HL-60 (cell line): ENCODE results near the gene ASF1B.

ENCODE experiments used
- DNase-seq, 2 experiments: peaks; one replicate each; pipeline ENCODE4 v3.0.0-alpha.2; 2010 to 2020; ENCODE audit warnings: low read depth in 1 of 2, low spot score in 1 of 2
- H3K27ac ChIP-seq: fragments of 250-450 bp; sonication (Bioruptor Pico); replicated peaks from 2 replicates; pipeline ENCODE4 v1.5.1; 2020; ENCODE audit warnings: mild to moderate bottlenecking, moderate library complexity
- H3K27me3 ChIP-seq: fragments of 250-450 bp; sonication (Bioruptor Pico); 2 replicates; pipeline ENCODE4 v1.5.1; 2021; ENCODE audit warnings: mild to moderate bottlenecking, moderate library complexity; ENCODE audit not compliant: insufficient read depth, poor library complexity, severe bottlenecking
- H3K4me3 ChIP-seq: replicated peaks from 2 replicates; pipeline ENCODE4 v1.5.1; 2011; ENCODE audit warnings: mild to moderate bottlenecking, control low read depth, low read length; ENCODE audit not compliant: insufficient read depth
- GABPA ChIP-seq: IDR thresholded peaks from 2 replicates; pipeline ENCODE4 v1.6.1; 2012; ENCODE audit warnings: low read depth
- POLR2AphosphoS5 ChIP-seq: IDR thresholded peaks from 2 replicates; pipeline ENCODE4 v1.6.1; 2012; ENCODE audit warnings: low read depth
- SPI1 ChIP-seq: IDR thresholded peaks from 2 replicates; pipeline ENCODE4 v1.6.1; 2012; ENCODE audit warnings: low read depth, mild to moderate bottlenecking, borderline replicate concordance
- TF ChIP-seq, protein P1 (sequence below): IDR thresholded peaks from one replicate; pipeline ENCODE4 v1.5.1; 2011; ENCODE audit warnings: low read length, control low read depth, inconsistent platforms; ENCODE audit not compliant: insufficient read depth
- TF ChIP-seq, protein P2 (sequence below): IDR thresholded peaks from 2 replicates; pipeline ENCODE4 v1.6.1; 2012; ENCODE audit warnings: low read depth; ENCODE audit not compliant: insufficient replicate concordance

Gene ASF1B

DNA sequence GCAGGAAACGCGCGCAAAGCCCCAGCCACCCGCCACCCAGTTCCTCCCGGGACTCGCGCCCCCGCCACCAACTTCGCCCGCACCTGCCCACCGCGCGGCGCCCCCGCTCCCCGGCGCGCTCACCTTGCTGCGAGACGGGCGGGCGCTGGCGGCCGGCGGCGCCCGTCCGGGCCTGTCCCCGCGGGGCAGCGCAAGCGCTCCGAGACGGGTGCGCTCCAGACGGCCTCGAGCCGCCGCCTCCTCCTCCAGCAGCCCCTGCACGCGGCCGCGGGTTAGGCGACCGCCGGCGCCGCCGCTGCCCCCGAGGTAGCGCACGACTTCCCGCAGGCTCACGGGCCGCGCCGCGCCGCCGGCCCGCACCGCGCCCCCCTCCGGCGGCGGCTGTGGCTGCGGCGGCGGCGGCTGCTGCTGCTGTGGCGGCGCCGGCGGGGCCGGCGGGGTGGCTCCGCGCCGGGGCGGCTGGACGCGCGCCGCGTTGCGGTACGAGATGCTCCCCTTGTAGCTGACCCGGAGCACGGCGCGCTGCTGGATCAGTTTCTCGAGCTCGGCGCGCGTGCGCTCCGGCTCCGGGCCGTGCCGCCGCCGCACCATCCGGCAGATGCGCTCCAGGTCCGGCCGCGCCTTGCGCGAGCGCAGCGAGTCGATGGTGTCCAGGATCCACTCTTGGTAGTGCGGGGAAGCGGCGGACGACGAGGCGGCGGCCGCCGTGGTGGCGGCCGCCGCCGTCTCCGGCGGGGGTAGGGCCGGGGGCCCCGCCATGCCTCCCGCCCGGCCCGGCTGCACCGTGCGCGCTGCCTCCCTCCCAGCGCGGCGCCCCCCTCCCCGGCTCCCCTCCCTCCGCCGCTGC, 46.5 kb downstream of the ASF1B start:
- Histone ChIP-seq H3K27ac (no peak overlapping the region), H3K27me3 (no peaks in the 10 kb centered on the region), H3K4me3 (peak overlapping the region; percentile 66)
- DNase-seq: peak in 1 of 2 experiments; percentile 40
- no peak for TF ChIP-seq SPI1
- TF ChIP-seq POLR2AphosphoS5: no peak
- no peak for TF ChIP-seq GABPA
- TF ChIP-seq, protein P1, sequence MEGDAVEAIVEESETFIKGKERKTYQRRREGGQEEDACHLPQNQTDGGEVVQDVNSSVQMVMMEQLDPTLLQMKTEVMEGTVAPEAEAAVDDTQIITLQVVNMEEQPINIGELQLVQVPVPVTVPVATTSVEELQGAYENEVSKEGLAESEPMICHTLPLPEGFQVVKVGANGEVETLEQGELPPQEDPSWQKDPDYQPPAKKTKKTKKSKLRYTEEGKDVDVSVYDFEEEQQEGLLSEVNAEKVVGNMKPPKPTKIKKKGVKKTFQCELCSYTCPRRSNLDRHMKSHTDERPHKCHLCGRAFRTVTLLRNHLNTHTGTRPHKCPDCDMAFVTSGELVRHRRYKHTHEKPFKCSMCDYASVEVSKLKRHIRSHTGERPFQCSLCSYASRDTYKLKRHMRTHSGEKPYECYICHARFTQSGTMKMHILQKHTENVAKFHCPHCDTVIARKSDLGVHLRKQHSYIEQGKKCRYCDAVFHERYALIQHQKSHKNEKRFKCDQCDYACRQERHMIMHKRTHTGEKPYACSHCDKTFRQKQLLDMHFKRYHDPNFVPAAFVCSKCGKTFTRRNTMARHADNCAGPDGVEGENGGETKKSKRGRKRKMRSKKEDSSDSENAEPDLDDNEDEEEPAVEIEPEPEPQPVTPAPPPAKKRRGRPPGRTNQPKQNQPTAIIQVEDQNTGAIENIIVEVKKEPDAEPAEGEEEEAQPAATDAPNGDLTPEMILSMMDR: no peak
- TF ChIP-seq, protein P2, sequence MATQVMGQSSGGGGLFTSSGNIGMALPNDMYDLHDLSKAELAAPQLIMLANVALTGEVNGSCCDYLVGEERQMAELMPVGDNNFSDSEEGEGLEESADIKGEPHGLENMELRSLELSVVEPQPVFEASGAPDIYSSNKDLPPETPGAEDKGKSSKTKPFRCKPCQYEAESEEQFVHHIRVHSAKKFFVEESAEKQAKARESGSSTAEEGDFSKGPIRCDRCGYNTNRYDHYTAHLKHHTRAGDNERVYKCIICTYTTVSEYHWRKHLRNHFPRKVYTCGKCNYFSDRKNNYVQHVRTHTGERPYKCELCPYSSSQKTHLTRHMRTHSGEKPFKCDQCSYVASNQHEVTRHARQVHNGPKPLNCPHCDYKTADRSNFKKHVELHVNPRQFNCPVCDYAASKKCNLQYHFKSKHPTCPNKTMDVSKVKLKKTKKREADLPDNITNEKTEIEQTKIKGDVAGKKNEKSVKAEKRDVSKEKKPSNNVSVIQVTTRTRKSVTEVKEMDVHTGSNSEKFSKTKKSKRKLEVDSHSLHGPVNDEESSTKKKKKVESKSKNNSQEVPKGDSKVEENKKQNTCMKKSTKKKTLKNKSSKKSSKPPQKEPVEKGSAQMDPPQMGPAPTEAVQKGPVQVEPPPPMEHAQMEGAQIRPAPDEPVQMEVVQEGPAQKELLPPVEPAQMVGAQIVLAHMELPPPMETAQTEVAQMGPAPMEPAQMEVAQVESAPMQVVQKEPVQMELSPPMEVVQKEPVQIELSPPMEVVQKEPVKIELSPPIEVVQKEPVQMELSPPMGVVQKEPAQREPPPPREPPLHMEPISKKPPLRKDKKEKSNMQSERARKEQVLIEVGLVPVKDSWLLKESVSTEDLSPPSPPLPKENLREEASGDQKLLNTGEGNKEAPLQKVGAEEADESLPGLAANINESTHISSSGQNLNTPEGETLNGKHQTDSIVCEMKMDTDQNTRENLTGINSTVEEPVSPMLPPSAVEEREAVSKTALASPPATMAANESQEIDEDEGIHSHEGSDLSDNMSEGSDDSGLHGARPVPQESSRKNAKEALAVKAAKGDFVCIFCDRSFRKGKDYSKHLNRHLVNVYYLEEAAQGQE: no peak

DNA sequence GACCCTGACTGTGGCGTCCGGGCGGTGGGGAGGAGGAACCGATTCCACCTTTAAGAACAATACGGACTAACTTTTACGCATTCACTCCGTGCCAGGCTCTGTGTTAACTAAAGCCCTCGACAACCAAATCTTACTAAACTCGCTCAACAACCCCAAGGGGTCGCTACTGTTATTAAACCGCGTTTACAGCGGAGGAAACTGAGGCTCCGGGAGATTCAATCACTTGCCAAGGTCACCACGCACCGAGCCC, 47.1 kb downstream of the ASF1B start:
- peak overlapping the region; percentile 66 for H3K4me3 ChIP-seq
- TF ChIP-seq, protein P1: no peak
- TF ChIP-seq POLR2AphosphoS5 (no peak), GABPA (no peak), SPI1 (no peak)
- TF ChIP-seq, protein P2: no peak
- no peak overlapping the region for H3K27ac ChIP-seq
- DNase-seq: no peak
- no peaks in the 10 kb centered on the region for H3K27me3 ChIP-seq

DNA sequence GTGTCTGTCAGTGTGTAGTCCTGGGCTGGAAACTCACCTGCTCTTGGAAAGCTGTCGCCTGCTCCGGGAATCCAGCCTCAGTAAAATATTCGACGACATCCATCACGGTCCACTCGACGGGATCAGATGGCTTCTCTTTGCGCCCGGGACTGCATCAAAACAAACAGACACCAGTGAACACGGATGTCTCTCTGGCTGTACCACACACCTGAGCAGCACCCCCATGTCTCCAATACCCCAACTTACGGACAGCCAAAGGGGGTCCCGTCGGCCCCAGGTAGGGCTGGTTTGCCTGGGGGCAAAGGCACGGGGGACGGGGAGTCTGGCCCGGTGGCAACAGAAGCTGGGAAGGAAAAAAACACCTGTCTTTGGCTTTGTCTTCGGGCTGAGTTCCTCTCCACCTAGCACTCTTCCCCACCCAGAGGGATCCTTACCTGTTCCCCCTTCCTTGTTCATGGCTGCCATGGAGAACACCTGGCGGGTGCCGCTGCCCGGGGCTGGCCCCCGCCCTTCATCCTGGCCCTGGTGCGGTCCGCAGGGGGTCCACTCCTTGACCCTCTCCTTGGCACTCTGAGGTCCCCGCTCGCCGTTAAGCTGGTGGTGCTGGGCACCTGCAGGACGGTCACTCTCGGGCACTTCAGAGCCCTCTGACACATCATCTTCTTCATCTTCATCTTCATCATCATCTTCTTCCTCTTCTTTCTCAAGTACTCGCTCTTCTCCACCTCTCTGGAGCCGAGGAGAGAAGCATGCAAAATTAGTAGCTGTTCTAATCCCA, 47.6 kb downstream of the ASF1B start:
- Histone ChIP-seq H3K27me3 (no peaks in the 10 kb centered on the region), H3K4me3 (no peak overlapping the region), H3K27ac (no peak overlapping the region)
- DNase-seq: no peak
- TF ChIP-seq GABPA: no peak
- TF ChIP-seq, protein P1: no peak
- no peak for TF ChIP-seq SPI1
- TF ChIP-seq POLR2AphosphoS5: no peak
- TF ChIP-seq, protein P2: no peak
